NB4 (cell line): Measurements from ENCODE around the gene KCTD19.
A peak's percentile ranks its signal among the peaks of the same experiment; 100 is the strongest.
"Not testable (repeated sequence)": the region's sequence is repeated elsewhere in the genome, so short reads cannot be mapped to it uniquely, and the experiment has no call there.

ENCODE experiments used
- DNase-seq: peaks from one replicate; pipeline ENCODE4 v3.0.0; 2010; ENCODE audit warnings: low read depth
- H3K4me3 ChIP-seq: one replicate; pipeline ENCODE4 v1.5.1; 2011; ENCODE audit warnings: mild to moderate bottlenecking, low read depth, low read length, moderate library complexity
- MYC ChIP-seq: IDR thresholded peaks from 2 replicates; pipeline ENCODE4 v1.6.1; 2011; ENCODE audit warnings: low read depth, low read length
- POLR2A ChIP-seq: IDR thresholded peaks from 2 replicates; pipeline ENCODE4 v1.6.1; 2011; ENCODE audit warnings: mild to moderate bottlenecking; ENCODE audit not compliant: insufficient read length; ENCODE audit errors: extremely low read depth
- TF ChIP-seq, protein P1 (sequence below): IDR thresholded peaks from one replicate; pipeline ENCODE4 v1.5.1; 2012; ENCODE audit warnings: low read depth, low read length
- TF ChIP-seq, protein P2 (sequence below): IDR thresholded peaks from 2 replicates; pipeline ENCODE4 v1.6.1; 2011; ENCODE audit warnings: low read depth, low read length

Gene KCTD19

DNA sequence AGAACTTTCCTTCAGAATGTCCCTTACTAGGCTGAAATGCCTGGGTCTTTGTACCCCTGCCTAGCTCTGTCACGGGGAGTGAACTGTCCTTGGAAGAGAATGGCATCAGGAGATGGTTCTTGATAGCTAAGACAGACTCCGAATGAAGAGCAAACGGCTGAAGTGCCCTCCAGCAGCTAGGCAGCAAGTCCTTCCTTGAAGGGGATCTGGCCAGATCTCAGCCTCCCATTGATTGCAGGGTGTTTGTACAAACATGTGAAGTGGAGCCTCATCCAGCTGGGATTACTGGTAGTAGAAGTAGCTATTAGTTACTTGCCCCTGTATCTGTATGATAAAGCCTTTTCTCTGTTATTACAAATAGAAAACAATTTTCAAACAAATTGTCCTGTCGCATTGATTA is 31.0 kb upstream of the KCTD19 start:
- no peak for DNase-seq
- TF ChIP-seq MYC (no peak), POLR2A (no peak)
- TF ChIP-seq, protein P1, sequence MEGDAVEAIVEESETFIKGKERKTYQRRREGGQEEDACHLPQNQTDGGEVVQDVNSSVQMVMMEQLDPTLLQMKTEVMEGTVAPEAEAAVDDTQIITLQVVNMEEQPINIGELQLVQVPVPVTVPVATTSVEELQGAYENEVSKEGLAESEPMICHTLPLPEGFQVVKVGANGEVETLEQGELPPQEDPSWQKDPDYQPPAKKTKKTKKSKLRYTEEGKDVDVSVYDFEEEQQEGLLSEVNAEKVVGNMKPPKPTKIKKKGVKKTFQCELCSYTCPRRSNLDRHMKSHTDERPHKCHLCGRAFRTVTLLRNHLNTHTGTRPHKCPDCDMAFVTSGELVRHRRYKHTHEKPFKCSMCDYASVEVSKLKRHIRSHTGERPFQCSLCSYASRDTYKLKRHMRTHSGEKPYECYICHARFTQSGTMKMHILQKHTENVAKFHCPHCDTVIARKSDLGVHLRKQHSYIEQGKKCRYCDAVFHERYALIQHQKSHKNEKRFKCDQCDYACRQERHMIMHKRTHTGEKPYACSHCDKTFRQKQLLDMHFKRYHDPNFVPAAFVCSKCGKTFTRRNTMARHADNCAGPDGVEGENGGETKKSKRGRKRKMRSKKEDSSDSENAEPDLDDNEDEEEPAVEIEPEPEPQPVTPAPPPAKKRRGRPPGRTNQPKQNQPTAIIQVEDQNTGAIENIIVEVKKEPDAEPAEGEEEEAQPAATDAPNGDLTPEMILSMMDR, result no peak
- TF ChIP-seq, protein P2, sequence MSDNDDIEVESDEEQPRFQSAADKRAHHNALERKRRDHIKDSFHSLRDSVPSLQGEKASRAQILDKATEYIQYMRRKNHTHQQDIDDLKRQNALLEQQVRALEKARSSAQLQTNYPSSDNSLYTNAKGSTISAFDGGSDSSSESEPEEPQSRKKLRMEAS, result no peak
- no peak overlapping the region for H3K4me3 ChIP-seq

DNA sequence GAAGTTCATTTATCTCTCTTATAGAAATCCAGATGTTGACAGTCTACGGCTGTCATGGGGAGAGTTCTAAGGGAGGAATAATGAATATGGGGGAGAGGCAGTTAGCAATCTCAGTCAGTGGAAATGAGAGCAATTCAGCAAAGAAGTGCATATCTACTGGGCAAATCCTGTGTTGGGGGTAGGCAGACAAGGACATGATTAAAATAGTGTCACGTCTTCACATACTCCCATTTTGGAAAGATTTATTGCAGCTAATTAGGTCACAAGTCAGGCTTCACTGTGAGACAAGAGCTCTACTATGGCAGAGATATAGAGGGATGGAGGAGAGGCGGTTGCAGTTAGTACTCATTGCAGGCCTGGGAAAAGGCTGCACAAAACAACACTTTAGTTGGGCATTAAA is 29.9 kb upstream of the KCTD19 start:
- no peak for TF ChIP-seq MYC
- DNase-seq, result no peak
- no peak overlapping the region for H3K4me3 ChIP-seq

DNA sequence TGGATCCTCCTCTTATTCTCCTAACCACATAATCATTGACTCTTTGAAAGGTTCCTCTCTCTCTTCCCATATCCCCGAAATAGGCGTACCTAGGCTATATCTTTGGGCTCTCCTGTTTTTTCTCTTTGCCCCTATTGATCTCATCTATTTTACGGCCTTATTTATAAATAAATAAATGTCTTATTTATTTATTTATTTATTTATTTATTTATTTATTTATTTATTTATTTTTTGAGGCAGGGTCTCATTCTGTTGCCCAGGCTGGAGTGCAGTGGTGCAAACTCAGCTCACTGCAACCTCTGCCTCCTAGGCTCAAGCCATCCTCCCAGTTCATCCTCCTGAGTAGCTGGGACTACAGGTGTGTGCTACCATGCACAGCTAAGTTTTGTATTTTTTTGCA is 25.9 kb upstream of the KCTD19 start:
- H3K4me3 ChIP-seq, DNase-seq: not testable (repeated sequence)

DNA sequence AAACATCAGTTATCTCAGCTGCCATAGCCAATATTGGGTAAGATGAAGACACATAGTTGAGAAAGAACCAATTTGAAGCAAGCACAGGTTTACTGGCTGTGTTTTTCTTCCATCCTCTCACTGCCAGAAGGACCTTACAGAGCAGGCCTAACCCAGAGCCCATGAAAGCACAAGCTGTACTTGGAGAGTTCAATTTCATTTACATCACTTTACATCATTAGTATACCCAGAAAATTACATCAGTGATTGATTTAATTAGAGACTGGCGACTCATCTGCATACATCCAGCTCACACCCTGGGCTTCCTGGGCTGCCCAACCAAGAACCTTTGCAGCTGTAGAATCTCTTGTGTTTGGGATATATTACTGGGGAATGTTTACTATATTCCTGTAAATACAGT is 23.8 kb upstream of the KCTD19 start:
- DNase-seq, result no peak
- H3K4me3 ChIP-seq, result no peak overlapping the region
- TF ChIP-seq POLR2A, result no peak
- TF ChIP-seq, protein P1, result no peak

DNA sequence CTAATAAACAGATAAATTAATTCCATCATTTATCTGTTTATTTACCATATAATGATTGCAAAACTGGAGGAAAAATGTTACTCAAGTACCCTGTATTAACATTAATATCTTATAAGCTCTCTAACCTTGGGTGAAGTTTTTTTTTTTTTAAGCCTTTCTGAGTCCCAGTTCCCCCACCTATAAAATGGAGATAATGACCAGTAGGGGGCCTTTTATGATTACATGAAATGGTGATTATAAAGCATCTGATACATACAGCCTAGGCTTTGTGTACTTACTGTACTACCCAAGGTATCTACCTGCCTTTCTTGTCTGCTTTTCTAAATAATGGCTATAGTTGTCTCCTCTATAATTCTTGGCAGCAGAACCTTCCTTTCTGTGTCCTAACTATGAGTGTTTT is 22.6 kb upstream of the KCTD19 start:
- H3K4me3 ChIP-seq, result no peak overlapping the region
- peak; percentile 49 for DNase-seq
- TF ChIP-seq MYC, result no peak
- TF ChIP-seq, protein P2, result no peak
- TF ChIP-seq, protein P1, result peak; percentile 48

DNA sequence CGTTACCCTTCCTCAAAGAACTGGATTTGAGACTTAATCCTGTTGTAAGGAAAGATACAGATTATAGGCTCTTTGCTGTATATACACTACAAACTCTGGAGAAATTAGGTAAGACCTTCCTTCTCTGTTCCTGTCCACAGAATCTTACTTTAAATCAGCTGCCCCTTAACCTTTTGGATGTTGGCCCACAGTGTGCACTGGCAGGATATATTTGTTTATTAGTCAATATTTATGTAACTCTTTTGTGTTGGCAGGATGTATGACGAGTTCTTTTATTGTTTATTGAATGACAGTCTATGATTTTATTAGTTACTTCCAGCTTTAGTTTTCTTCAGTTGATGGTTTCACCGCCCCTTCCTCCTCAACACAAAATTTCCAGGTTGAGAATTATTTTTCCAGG is 19.8 kb upstream of the KCTD19 start:
- H3K4me3 ChIP-seq, result no peak overlapping the region
- no peak for DNase-seq
- no peak for TF ChIP-seq POLR2A
- TF ChIP-seq MYC, result no peak
- TF ChIP-seq, protein P2, result no peak
- TF ChIP-seq, protein P1, result no peak

DNA sequence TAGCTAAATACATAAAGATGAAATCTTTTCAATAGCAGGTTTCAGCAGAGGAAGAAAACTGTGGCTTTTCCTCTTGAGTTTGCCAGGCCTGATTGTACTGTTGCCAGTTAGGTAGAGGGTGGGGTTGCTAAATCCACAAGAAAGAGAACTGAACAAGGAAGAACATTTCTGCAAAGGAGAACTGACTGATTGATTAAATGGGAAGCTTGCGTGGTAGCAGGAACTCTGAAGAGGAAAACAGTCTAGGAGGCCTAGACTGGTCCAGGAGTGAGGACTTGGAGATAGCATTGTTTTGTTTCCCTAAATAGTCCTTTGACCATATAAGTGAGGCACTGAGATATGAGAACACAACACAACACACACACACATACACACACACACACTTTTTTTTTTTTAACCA is 18.9 kb upstream of the KCTD19 start:
- H3K4me3 ChIP-seq, result no peak overlapping the region
- no peak for DNase-seq
- TF ChIP-seq, protein P1, result no peak
- TF ChIP-seq MYC (no peak), POLR2A (no peak)
- TF ChIP-seq, protein P2, result no peak
